CD4-positive, alpha-beta T cell treated with Interleukin-4 for 4 hours (primary cell): ENCODE data around the gene ZNF420.

Source experiments
- DNase-seq: peaks from one replicate; pipeline ENCODE4 v3.0.0-alpha.2; 2020

The ZNF420 gene

DNA sequence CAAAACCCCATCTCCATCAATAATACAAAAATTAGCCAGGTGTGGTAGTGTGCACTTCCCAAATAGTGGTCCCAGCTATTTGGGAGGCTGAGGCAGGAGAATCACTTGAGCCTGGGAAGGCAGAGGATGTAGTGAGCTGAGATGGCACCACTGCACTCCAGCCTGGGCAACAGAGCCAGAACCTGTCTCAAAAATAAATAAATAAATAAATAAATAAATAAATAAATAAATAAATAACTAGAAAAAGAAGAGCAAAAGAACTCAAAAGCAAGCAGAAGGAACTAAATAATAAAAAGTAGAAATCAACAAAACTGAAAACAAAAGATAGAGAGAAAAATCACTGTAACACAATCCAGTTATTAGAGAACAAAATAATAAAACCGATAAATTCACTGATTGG, 81.9 kb downstream of the ZNF420 start:
- no peak for DNase-seq

DNA sequence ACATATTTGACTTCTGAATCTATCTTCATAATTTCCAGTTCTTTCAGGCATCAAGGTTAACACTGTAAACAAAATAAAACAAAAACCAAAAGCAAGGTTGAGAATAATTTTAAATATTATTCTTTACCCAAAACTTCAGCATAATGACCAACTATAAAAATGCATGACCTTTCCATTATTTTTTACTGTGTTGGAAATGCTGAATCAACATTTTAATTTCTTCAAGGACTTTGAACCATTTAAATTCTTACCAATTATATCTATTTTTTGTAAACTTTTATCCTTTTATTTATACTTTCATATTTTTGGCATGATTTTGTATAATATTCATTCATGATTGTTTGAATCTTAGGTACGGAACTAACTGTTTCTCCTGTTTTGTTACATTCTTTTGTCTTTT, 87.4 kb downstream of the ZNF420 start:
- DNase-seq: no peak

DNA sequence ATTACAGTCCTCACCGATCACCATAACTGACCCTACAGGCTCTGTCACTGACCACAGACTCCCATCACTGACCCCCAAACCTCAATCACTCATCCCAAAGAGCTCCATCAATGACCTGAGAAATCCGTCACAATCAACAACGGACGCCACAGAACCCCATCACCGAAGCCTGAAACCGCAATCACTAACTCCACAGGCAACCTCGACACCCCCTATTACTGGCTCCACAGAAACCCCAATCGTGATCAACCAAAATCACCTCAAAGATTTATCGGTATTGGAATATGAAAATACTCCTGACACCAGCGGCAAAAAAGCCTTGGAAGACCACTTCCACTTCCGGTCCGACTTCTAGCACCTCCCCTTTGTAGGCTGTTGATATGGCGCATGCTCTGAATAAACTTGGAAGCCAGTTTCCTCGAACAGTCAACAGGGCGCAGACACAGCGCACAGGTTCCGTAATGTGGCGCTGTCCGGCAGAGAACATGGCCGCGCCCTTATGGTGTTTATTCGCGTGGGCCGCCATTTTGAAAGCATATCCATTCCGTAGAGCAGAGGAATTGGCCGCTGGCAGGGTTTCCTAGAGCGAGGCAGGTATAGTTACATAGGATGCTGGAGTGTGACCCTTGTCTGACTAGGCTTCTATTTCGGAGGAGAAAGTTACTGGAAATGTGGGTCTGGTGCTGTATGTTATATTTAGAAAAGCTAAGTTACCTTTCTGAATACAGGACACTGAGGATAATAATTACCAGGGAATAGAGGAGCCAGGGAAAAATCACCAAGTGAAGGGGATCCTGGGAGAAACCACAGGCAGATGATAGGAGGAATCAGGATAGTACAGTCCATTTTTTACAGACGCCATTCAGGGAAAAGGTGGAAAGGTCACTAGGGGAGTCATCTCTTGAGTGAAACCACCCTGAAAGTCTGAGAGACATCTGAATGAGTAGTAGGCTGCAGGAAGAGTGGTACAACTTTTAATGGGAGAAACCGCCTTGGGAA, 94.4 kb downstream of the ZNF420 start, which contains the start of gene ZNF585A:
ZNF585A (minus strand) TSS at position 328 of the 999 bp plus-strand sequence. CDS start 2,785 bp downstream, outside the sequence.
- DNase-seq: peak; percentile 96
